ENCODE data around the gene ARMC10.
"Not testable (repeated sequence)": the region's sequence is repeated elsewhere in the genome, so short reads cannot be mapped to it uniquely, and the experiment has no call there.

DNA sequence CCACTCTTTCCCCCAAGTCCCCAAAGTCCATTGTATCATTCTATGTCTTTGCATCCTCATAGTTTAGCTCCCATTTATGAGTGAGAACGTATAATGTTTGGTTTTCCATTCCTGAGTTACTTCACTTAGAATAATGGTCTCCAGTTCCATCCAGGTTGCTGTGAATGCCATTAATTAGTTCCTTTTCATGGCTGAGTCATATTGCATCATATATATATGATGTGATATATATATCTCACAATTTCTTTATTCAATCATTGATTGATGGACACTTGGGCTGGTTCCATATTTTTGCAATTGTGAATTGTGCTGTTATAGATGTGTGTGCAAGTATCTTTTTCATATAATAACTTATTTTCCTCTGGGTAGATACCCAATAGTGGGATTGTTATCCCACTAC is 18.9 kb upstream of the ARMC10 start:
- TF ChIP-seq, protein P1, sequence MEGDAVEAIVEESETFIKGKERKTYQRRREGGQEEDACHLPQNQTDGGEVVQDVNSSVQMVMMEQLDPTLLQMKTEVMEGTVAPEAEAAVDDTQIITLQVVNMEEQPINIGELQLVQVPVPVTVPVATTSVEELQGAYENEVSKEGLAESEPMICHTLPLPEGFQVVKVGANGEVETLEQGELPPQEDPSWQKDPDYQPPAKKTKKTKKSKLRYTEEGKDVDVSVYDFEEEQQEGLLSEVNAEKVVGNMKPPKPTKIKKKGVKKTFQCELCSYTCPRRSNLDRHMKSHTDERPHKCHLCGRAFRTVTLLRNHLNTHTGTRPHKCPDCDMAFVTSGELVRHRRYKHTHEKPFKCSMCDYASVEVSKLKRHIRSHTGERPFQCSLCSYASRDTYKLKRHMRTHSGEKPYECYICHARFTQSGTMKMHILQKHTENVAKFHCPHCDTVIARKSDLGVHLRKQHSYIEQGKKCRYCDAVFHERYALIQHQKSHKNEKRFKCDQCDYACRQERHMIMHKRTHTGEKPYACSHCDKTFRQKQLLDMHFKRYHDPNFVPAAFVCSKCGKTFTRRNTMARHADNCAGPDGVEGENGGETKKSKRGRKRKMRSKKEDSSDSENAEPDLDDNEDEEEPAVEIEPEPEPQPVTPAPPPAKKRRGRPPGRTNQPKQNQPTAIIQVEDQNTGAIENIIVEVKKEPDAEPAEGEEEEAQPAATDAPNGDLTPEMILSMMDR (IDR thresholded peaks at IDR 0.05): not testable (repeated sequence)
- TF ChIP-seq POLR2A (IDR thresholded peaks at IDR 0.05): not testable (repeated sequence)
